Loucy (cell line): ENCODE measurements around the gene ZC4H2.

Experiments used
- EZH2phosphoT487 ChIP-seq: fragments of 200-600 bp; IDR thresholded peaks from 2 replicates; pipeline ENCODE4 v1.6.1; 2018; ENCODE audit warnings: antibody characterized with exemption, mild to moderate bottlenecking, moderate library complexity, borderline replicate concordance
- TF ChIP-seq, protein P1 (sequence below): fragments of 200-600 bp; sonication (generic); conservative IDR thresholded peaks from 2 replicates; pipeline ENCODE4 v1.5.1; 2014; ENCODE audit warnings: mild to moderate bottlenecking, antibody characterized with exemption, low read length

- TF ChIP-seq, protein P1, sequence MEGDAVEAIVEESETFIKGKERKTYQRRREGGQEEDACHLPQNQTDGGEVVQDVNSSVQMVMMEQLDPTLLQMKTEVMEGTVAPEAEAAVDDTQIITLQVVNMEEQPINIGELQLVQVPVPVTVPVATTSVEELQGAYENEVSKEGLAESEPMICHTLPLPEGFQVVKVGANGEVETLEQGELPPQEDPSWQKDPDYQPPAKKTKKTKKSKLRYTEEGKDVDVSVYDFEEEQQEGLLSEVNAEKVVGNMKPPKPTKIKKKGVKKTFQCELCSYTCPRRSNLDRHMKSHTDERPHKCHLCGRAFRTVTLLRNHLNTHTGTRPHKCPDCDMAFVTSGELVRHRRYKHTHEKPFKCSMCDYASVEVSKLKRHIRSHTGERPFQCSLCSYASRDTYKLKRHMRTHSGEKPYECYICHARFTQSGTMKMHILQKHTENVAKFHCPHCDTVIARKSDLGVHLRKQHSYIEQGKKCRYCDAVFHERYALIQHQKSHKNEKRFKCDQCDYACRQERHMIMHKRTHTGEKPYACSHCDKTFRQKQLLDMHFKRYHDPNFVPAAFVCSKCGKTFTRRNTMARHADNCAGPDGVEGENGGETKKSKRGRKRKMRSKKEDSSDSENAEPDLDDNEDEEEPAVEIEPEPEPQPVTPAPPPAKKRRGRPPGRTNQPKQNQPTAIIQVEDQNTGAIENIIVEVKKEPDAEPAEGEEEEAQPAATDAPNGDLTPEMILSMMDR, result no peak
- no peak for TF ChIP-seq EZH2phosphoT487
Observed at GRCh38 chrX:64975989-64976672, at the start of gene ZC4H2.
